HepG2 (cell line): ENCODE results near the gene DCP1B. TPM values are rescaled to one million over a fixed set of nuclear protein-coding genes. Genes with fewer than 3 reads are reported as not detected.

Experiments
- ATAC-seq: fragments of 200-7000 bp; cut with Tn5 transposase; 3 replicates; pipeline ENCODE4 v1.9.1; 2020; ENCODE audit warnings: mild to moderate bottlenecking, moderate library complexity
- BruUV-seq: library from RNA; stranded (reverse); fragments of 400-500 nt; replicated peaks from 2 replicates; lab custom pipeline; 2021; lab: Mats Ljungman, UMichigan
- CTCF ChIA-PET: fragments of 300-600 bp; formaldehyde crosslinking; extraction: SDS; loops from one replicate; lab custom pipeline; 2021; ENCODE audit warnings: low total read pairs, inconsistent platforms, low intra/inter-chr PET ratio; lab: Yijun Ruan, JAX
- POLR2A ChIA-PET: fragments of 350-600 bp; sonication (Branson Sonifier 250); formaldehyde crosslinking; loops from one replicate; lab custom pipeline; 2020; ENCODE audit warnings: antibody characterized with exemption, inconsistent platforms; lab: Yijun Ruan, JAX
- DNase-seq: peaks from one replicate; pipeline ENCODE4 v3.0.0-alpha.2; 2015; ENCODE audit warnings: low spot score
- FAIRE-seq: peaks from 3 replicates; lab custom pipeline; 2011; peaks lifted over from hg19 to GRCh38; lab: Jason Lieb, UNC
- H2AFZ ChIP-seq: one replicate; pipeline ENCODE4 v1.6.1; 2011; ENCODE audit warnings: low read length, inconsistent platforms
- H3K27ac ChIP-seq: fragments of 300-600 bp; 3 replicates; pipeline ENCODE4 v1.8.0; 2011; ENCODE audit warnings: mixed run types, mild to moderate bottlenecking, mixed read lengths, low read length, inconsistent platforms; ENCODE audit not compliant: insufficient read depth; ENCODE audit errors: extremely low read length
- H3K27me3 ChIP-seq, 2 experiments: fragments of 200-600 bp in 1 of 2; 2 replicates in 1 of 2; 3 replicates in 1 of 2; pipeline versions ENCODE4 v1.6.0 to v1.8.0; 2011; ENCODE audit warnings: low read length in 2 of 2, mild to moderate bottlenecking in 2 of 2, moderate library complexity in 2 of 2, inconsistent platforms in 1 of 2; ENCODE audit not compliant: insufficient read depth in 2 of 2, control insufficient read depth in 1 of 2
- H3K36me3 ChIP-seq, 2 experiments: fragments of 200-600 bp in 1 of 2; replicated peaks in 1 of 2; 2 replicates in 1 of 2; 3 replicates in 1 of 2; pipeline versions ENCODE4 v1.5.1 to v1.8.0; 2011; ENCODE audit warnings: low read length in 2 of 2, inconsistent platforms in 1 of 2; ENCODE audit not compliant: insufficient read depth in 2 of 2, control insufficient read depth in 1 of 2
- H3K4me1 ChIP-seq: 2 replicates; pipeline ENCODE4 v1.5.1; 2012; ENCODE audit warnings: low read length, inconsistent platforms; ENCODE audit not compliant: insufficient read depth
- H3K4me2 ChIP-seq: 2 replicates; pipeline ENCODE4 v1.6.0; 2011; ENCODE audit warnings: low read depth, low read length, inconsistent platforms
- H3K4me3 ChIP-seq, 3 experiments: fragments of 200-600 bp in 1 of 3; sonication (generic), shearing (Covaris generic) in 1 of 3; replicated peaks in 1 of 3; 2 replicates each; pipeline ENCODE4 v1.5.1; 2011 to 2016; ENCODE audit warnings: low read length in 3 of 3, inconsistent platforms in 2 of 3, low read depth in 2 of 3, mild to moderate bottlenecking in 2 of 3, control low read depth in 1 of 3, mixed read lengths in 1 of 3; ENCODE audit not compliant: insufficient read depth in 1 of 3
- H3K79me2 ChIP-seq: one replicate; pipeline ENCODE4 v1.6.1; 2011; ENCODE audit warnings: low read length, inconsistent platforms; ENCODE audit not compliant: insufficient read depth
- H3K9ac ChIP-seq: 2 replicates; pipeline ENCODE4 v1.6.0; 2011; ENCODE audit warnings: mild to moderate bottlenecking, low read depth, low read length, inconsistent platforms; ENCODE audit not compliant: insufficient read depth
- H3K9me3 ChIP-seq: 2 replicates; pipeline ENCODE4 v1.5.1; 2012; ENCODE audit warnings: mild to moderate bottlenecking, low read length
- H4K20me1 ChIP-seq: 2 replicates; pipeline ENCODE4 v1.6.0; 2011; ENCODE audit warnings: inconsistent platforms, mild to moderate bottlenecking, low read length, moderate library complexity; ENCODE audit not compliant: insufficient read depth
- EEA1 ChIP-seq: sonication (generic); formaldehyde crosslinking; IDR thresholded peaks from 2 replicates; pipeline ENCODE4 v1.5.1; 2020; ENCODE audit warnings: mild to moderate bottlenecking, missing genetic modification reagents, borderline replicate concordance
- ESRRA ChIP-seq: sonication (generic); formaldehyde crosslinking; IDR thresholded peaks from 2 replicates; pipeline ENCODE4 v1.5.1; 2020; ENCODE audit warnings: mild to moderate bottlenecking, low read depth, missing genetic modification reagents
- KAT7 ChIP-seq: IDR thresholded peaks from 2 replicates; pipeline ENCODE4 v1.6.1; 2018; ENCODE audit warnings: borderline replicate concordance, missing compliant biosample characterization
- PHF20 ChIP-seq: sonication (generic); formaldehyde crosslinking; IDR thresholded peaks from 2 replicates; pipeline ENCODE4 v1.5.0; 2020; ENCODE audit warnings: mild to moderate bottlenecking, missing genetic modification reagents
- PPARG ChIP-seq: conservative IDR thresholded peaks from 2 replicates; pipeline ENCODE4 v1.6.1; 2016; ENCODE audit warnings: missing biosample characterization, missing genetic modification reagents
- SALL2 ChIP-seq: sonication (generic); formaldehyde crosslinking; IDR thresholded peaks from 2 replicates; pipeline ENCODE4 v1.8.1; 2023; ENCODE audit warnings: mild to moderate bottlenecking, missing genetic modification reagents, inconsistent platforms
- SETDB1 ChIP-seq: sonication (generic); formaldehyde crosslinking; IDR thresholded peaks from 2 replicates; pipeline ENCODE4 v1.5.1; 2020; ENCODE audit warnings: missing genetic modification reagents, mild to moderate bottlenecking, borderline replicate concordance
- SP140L ChIP-seq: sonication (generic); formaldehyde crosslinking; IDR thresholded peaks from 2 replicates; pipeline ENCODE4 v1.4.0; 2020; ENCODE audit warnings: missing genetic modification reagents, borderline replicate concordance
- XBP1 ChIP-seq: sonication (generic); formaldehyde crosslinking; IDR thresholded peaks from 2 replicates; pipeline ENCODE4 v1.5.0; 2020; ENCODE audit warnings: missing genetic modification reagents
- ZNF607 ChIP-seq: sonication (generic); formaldehyde crosslinking; IDR thresholded peaks from 2 replicates; pipeline ENCODE4 v1.5.1; 2020; ENCODE audit warnings: missing genetic modification reagents, mild to moderate bottlenecking, borderline replicate concordance
- WGBS: methylation state at CpG from one replicate; pipeline ENCODE4 v1.1.6; 2017; ENCODE audit warnings: low lambda C conversion rate; 5-methylcytosine and 5-hydroxymethylcytosine counted together
- in situ Hi-C: cut with HindIII; loops from 2 replicates; pipeline ENCODE4 v1.10.0; 2017; ENCODE audit warnings: low pct_unique_long_range_greater_than_20kb; ENCODE audit not compliant: extremely low pct_ligation_motif_present
- intact Hi-C: fragments of 100-400 bp; cut with micrococcal nuclease; formaldehyde crosslinking; loops from one replicate; pipeline ENCODE4 v1.10.0; 2022; ENCODE audit not compliant: unreplicated experiment
- polyA plus RNA-seq, 8 experiments: library from polyadenylated mRNA; depleted of rRNA in 3 of 8; stranded (reverse) in 7 of 8; unstranded in 1 of 8; fragments of >200 nt; fragmentation: Illumina TruSeq in 4 of 8; extraction: Trizol in 4 of 8; gene quantifications; 2 replicates each; pipeline versions ENCODE4 v1.2.1 to v1.2.3, GENCODE V29; 2011 to 2016; ENCODE audit warnings: low read depth in 4 of 8, missing spikeins in 1 of 8, mixed read lengths in 1 of 8; ENCODE audit not compliant: insufficient read depth in 1 of 8
- total RNA-seq, 5 experiments: library from RNA; depleted of rRNA; stranded (reverse); fragments of >200 nt; fragmentation: Illumina TruSeq; extraction: Trizol; gene quantifications; 2 replicates each; pipeline ENCODE4 v1.2.3, GENCODE V29; 2016; ENCODE audit warnings: low read depth in 1 of 5
- TF ChIP-seq, protein P1 (sequence below): sonication (generic); formaldehyde crosslinking; IDR thresholded peaks from 2 replicates; pipeline ENCODE4 v1.4.0; 2020; ENCODE audit warnings: missing genetic modification reagents, low read depth, mild to moderate bottlenecking, borderline replicate concordance
- TF ChIP-seq, protein P2 (sequence below): fragments of 450-650 bp; IDR thresholded peaks from 2 replicates; pipeline ENCODE4 v1.6.1; 2016
- TF ChIP-seq, protein P3 (sequence below): sonication (generic); formaldehyde crosslinking; IDR thresholded peaks from 2 replicates; pipeline ENCODE4 v1.8.0; 2022; ENCODE audit warnings: missing genetic modification reagents, low read depth, mild to moderate bottlenecking, borderline replicate concordance

DCP1B gene
- total and polyA plus RNA-seq, 2 of the 13 experiments (the other 11 are each of a cell fraction or from before 2014, with no cell fraction given), result 11.4 to 27.2 TPM

DNA sequence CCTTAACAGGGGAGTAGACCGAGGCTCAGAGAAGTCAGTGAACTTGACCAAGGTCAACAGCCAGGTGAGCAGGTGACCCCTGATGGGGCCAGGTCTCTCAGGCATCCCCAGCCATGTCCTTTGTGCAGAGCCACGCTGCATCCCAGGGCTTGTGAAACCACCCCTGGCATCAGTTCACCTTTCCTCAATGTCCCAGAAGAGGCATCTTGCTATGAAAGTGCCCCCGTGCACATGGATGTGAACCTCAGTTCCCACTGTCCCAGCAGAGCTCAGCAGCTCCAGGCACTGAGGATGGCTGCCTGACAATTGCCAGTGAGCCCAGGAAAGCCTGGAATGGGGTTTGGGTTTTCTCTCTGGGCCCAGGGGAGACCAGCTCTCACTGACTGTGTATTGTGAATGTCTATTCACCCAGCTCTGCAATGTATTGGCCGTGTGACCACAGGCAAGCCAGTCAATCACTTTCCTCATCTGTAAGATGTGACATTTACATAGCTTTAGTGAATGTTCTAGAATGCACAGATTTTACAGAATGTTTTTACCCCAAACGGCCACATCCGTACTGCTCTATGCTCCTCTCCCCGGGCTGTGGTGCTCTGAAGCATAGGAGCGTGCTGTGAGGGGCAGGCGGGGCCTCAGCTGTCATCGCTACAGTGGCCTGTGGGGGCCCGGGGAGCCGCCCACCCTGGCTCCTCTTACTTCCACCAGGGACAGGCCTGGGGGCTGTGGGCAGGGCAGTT, 90.7 kb downstream of the DCP1B start:
- TF ChIP-seq SALL2 (CRISPR knock-in tag), result no peak
- TF ChIP-seq KAT7 (CRISPR knock-in tag), result no peak
- no peak for TF ChIP-seq PHF20
- TF ChIP-seq PPARG (CRISPR knock-in tag), result no peak
- no peak for TF ChIP-seq ZNF607 (CRISPR knock-in tag)
- no peak for TF ChIP-seq EEA1 (CRISPR knock-in tag)
- no peak for TF ChIP-seq SETDB1
- no peak for TF ChIP-seq SP140L (CRISPR knock-in tag)
- TF ChIP-seq, protein P1, sequence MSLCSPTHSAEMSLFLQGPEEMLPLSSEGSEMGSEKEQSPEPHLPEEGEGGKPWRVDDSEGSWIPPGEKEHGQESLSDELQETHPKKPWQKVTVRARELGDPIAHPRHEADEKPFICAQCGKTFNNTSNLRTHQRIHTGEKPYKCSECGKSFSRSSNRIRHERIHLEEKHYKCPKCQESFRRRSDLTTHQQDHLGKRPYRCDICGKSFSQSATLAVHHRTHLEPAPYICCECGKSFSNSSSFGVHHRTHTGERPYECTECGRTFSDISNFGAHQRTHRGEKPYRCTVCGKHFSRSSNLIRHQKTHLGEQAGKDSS (CRISPR knock-in tag), result no peak
- TF ChIP-seq, protein P2, sequence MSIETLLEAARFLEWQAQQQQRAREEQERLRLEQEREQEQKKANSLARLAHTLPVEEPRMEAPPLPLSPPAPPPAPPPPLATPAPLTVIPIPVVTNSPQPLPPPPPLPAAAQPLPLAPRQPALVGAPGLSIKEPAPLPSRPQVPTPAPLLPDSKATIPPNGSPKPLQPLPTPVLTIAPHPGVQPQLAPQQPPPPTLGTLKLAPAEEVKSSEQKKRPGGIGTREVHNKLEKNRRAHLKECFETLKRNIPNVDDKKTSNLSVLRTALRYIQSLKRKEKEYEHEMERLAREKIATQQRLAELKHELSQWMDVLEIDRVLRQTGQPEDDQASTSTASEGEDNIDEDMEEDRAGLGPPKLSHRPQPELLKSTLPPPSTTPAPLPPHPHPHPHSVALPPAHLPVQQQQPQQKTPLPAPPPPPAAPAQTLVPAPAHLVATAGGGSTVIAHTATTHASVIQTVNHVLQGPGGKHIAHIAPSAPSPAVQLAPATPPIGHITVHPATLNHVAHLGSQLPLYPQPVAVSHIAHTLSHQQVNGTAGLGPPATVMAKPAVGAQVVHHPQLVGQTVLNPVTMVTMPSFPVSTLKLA, result no peak
- TF ChIP-seq ESRRA (CRISPR knock-in tag), result no peak
- TF ChIP-seq, protein P3, sequence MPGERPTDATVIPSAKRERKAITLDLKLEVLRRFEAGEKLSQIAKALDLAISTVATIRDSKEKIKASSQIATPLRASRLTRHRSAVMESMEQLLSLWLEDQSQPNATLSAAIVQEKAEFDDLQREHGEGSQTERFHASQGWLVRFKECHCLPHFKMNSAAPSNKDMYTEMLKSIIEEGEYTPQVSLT (CRISPR knock-in tag), result no peak
- no peak for TF ChIP-seq XBP1 (CRISPR knock-in tag)
- intact Hi-C loops (no loop called here), in situ Hi-C loops (no loop called here)
- Histone ChIP-seq H3K9ac (no peak overlapping the region), H3K79me2 (no peaks in the 10 kb centered on the region), H2AFZ (no peak overlapping the region), H3K27me3 (peaks cover 10 to 48% of the 10 kb centered on the region in 2 experiments; a peak in 4 of 5 replicates), H3K4me3 (no peak overlapping the region), H3K4me1 (peaks cover 13% of the 10 kb centered on the region; the same call in 1 of the 2 replicates), H3K36me3 (no peaks in the 10 kb centered on the region), H3K4me2 (no peak overlapping the region), H3K27ac (no peak overlapping the region), H3K9me3 (no peaks in the 10 kb centered on the region), H4K20me1 (no peaks in the 10 kb centered on the region)
- no peak; the same call in 2 of the 3 replicates for ATAC-seq
- CTCF ChIA-PET, result no interaction called here
- DNase-seq, result no peak
- no TSS peak for BruUV-seq
- 14% methylated on average over 5 of the region's 12 CpGs for WGBS
- POLR2A ChIA-PET, result no interaction called here
- FAIRE-seq, result no peak
